SU-DHL-6 (cell line): ENCODE results near the gene NTSR1.

ENCODE experiments used
- CTCF ChIP-seq: fragments of 200-600 bp; sonication (generic); IDR thresholded peaks from one replicate; pipeline ENCODE4 v1.5.1; 2017; ENCODE audit warnings: antibody characterized with exemption, mild to moderate bottlenecking, low read length, moderate library complexity; ENCODE audit not compliant: insufficient read depth, poor library complexity, severe bottlenecking
- EZH2phosphoT487 ChIP-seq: fragments of 200-600 bp; sonication (generic), shearing (Covaris generic); conservative IDR thresholded peaks from 2 replicates; pipeline ENCODE4 v1.6.1; 2018; ENCODE audit warnings: mild to moderate bottlenecking, antibody characterized with exemption, low read length, moderate library complexity, mixed read lengths

- TF ChIP-seq CTCF (no peak), EZH2phosphoT487 (no peak)
Measured at GRCh38 chr20:62733891-62734290, 25.3 kb downstream of the NTSR1 start.
